ENCODE measurements around the gene MTG2. TPM values are rescaled to one million over a fixed set of nuclear protein-coding genes. Genes with fewer than 3 reads are reported as not detected.

MTG2 gene
- total and polyA plus RNA-seq, 2 of the 13 experiments (the other 11 are each of a cell fraction or from before 2014, with no cell fraction given), result 20.4 to 37.8 TPM

DNA sequence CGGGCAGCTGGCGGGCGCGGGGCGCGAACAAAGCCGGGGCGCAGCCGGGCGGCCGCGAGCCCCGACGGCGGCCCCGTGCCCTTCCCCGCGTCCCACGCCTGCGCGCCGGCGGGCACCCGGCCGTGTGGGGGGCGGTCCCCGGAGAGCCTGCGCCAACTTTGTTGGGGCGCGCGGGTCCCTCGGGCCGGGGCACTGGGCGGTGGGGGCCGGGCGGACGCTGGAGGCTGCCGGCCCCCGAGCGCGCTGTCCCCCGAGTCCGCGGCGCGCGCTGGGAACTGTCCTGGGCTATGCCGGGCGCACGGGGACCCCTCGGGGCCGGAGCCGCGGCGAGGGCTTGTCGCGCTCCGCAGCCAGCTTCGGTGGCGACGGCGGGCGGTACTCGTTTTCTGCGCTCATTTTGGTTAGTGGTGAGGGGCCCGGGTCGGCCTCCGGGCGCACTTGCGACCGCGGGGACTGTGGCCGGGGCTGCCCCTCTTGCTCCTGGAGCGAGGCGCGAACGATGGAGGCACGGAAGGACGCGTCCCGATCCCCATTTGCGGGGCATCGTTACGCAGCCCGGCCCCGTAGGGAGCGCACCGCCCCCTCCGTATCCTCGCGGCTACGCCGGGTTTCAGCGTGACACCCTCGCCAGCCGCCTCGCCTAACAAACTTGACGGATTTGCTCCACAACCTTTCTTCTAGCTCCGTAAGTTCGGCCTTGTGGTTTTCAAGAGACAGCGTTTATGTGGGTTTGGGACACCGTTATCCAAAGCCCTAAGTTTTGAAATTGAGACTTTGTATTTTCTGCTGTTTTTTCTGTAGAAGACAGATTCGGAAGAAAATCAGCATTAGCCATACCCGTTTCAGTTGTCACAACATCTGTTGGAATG, 38.6 kb upstream of the MTG2 start (continued):
- TF ChIP-seq, protein P1, sequence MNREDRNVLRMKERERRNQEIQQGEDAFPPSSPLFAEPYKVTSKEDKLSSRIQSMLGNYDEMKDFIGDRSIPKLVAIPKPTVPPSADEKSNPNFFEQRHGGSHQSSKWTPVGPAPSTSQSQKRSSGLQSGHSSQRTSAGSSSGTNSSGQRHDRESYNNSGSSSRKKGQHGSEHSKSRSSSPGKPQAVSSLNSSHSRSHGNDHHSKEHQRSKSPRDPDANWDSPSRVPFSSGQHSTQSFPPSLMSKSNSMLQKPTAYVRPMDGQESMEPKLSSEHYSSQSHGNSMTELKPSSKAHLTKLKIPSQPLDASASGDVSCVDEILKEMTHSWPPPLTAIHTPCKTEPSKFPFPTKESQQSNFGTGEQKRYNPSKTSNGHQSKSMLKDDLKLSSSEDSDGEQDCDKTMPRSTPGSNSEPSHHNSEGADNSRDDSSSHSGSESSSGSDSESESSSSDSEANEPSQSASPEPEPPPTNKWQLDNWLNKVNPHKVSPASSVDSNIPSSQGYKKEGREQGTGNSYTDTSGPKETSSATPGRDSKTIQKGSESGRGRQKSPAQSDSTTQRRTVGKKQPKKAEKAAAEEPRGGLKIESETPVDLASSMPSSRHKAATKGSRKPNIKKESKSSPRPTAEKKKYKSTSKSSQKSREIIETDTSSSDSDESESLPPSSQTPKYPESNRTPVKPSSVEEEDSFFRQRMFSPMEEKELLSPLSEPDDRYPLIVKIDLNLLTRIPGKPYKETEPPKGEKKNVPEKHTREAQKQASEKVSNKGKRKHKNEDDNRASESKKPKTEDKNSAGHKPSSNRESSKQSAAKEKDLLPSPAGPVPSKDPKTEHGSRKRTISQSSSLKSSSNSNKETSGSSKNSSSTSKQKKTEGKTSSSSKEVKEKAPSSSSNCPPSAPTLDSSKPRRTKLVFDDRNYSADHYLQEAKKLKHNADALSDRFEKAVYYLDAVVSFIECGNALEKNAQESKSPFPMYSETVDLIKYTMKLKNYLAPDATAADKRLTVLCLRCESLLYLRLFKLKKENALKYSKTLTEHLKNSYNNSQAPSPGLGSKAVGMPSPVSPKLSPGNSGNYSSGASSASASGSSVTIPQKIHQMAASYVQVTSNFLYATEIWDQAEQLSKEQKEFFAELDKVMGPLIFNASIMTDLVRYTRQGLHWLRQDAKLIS (CRISPR knock-in tag; IDR thresholded peaks at IDR 0.05), result 0 out of 2 replicates have a peak, but pooled peaks have one; percentile 42
- TF ChIP-seq MXI1 (IDR thresholded peaks at IDR 0.05; ENCODE audit: borderline replicate concordance, low read depth, low read length) (peak; percentile 66; the same call in 1 of the 3 replicates), RBFOX2 (IDR thresholded peaks at IDR 0.05; ENCODE audit: low read depth, low read length) (peak; percentile 72), MYNN (CRISPR knock-in tag; IDR thresholded peaks at IDR 0.05; ENCODE audit: low read depth) (no peak), ZBTB38 (CRISPR knock-in tag; IDR thresholded peaks at IDR 0.05) (peak; percentile 81; the same call in 1 of the 2 replicates), HOXA3 (CRISPR knock-in tag; IDR thresholded peaks at IDR 0.05) (peak; percentile 68), PAF1 (CRISPR knock-in tag; IDR thresholded peaks at IDR 0.05) (no peak), HMG20A (CRISPR knock-in tag; IDR thresholded peaks at IDR 0.05; ENCODE audit: borderline replicate concordance) (no peak), POGZ (CRISPR knock-in tag; IDR thresholded peaks at IDR 0.05) (no peak), BHLHE40 (IDR thresholded peaks at IDR 0.05; ENCODE audit: low read length) (no peak), SAP130 (CRISPR knock-in tag; IDR thresholded peaks at IDR 0.05; ENCODE audit: low read depth) (peak; percentile 90), HDAC2 (CRISPR knock-in tag; IDR thresholded peaks at IDR 0.05) (peak; percentile 35; the same call in 1 of the 2 replicates), ZNF251 (CRISPR knock-in tag; IDR thresholded peaks at IDR 0.05) (0 out of 2 replicates have a peak, but pooled peaks have one; percentile 35), SP4 (CRISPR knock-in tag; IDR thresholded peaks at IDR 0.05) (peak; percentile 38; the same call in 1 of the 2 replicates), ZNF331 (CRISPR knock-in tag; IDR thresholded peaks at IDR 0.05) (0 out of 2 replicates have a peak, but pooled peaks have one; percentile 32), POLR2A (IDR thresholded peaks at IDR 0.05; ENCODE audit: insufficient read depth in 1 of 2, low read depth in 2 of 2, low read length in 2 of 2) (peak in 1 of 2 experiments; percentile 53; a peak in 1 of 4 replicates), U2AF2 (IDR thresholded peaks at IDR 0.05; ENCODE audit: low read depth, low read length) (no peak), GATAD1 (CRISPR knock-in tag; IDR thresholded peaks at IDR 0.05) (peak; percentile 49), ARNT (IDR thresholded peaks at IDR 0.05) (no peak), KMT2B (CRISPR knock-in tag; IDR thresholded peaks at IDR 0.05) (peak; percentile 22; the same call in 1 of the 2 replicates), ZNF678 (CRISPR knock-in tag; IDR thresholded peaks at IDR 0.05) (no peak; the same call in 1 of the 2 replicates), ELF3 (CRISPR knock-in tag; IDR thresholded peaks at IDR 0.05) (0 out of 2 replicates have a peak, but pooled peaks have one; percentile 33), HDAC6 (IDR thresholded peaks at IDR 0.05; ENCODE audit: low read depth, low read length) (no peak), EHMT2 (IDR thresholded peaks at IDR 0.05; ENCODE audit: borderline replicate concordance, low read depth, low read length) (no peak), RCOR2 (CRISPR knock-in tag; IDR thresholded peaks at IDR 0.05) (0 out of 2 replicates have a peak, but pooled peaks have one; percentile 7)
- TF ChIP-seq, protein P2, sequence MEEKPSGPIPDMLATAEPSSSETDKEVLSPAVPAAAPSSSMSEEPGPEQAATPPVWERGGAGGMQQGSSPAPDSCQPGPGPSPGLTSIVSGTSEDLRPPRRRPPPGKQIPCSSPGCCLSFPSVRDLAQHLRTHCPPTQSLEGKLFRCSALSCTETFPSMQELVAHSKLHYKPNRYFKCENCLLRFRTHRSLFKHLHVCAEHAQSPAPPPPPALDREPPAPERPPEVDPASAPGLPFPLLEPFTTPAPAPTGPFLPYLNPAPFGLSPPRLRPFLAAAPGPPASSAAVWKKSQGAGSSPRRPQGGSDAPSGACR (CRISPR knock-in tag; IDR thresholded peaks at IDR 0.05), result peak; percentile 78
- TF ChIP-seq, protein P3, sequence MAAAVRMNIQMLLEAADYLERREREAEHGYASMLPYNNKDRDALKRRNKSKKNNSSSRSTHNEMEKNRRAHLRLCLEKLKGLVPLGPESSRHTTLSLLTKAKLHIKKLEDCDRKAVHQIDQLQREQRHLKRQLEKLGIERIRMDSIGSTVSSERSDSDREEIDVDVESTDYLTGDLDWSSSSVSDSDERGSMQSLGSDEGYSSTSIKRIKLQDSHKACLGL (CRISPR knock-in tag; IDR thresholded peaks at IDR 0.05), result peak; percentile 76
- TF ChIP-seq, protein P4, sequence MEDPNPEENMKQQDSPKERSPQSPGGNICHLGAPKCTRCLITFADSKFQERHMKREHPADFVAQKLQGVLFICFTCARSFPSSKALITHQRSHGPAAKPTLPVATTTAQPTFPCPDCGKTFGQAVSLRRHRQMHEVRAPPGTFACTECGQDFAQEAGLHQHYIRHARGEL (CRISPR knock-in tag; IDR thresholded peaks at IDR 0.05), result no peak

All from HepG2 (cell line).